ENCODE data around the gene HPSE2.
"Not testable (repeated sequence)": the region's sequence is repeated elsewhere in the genome, so short reads cannot be mapped to it uniquely, and the experiment has no call there.

The HPSE2 gene

DNA sequence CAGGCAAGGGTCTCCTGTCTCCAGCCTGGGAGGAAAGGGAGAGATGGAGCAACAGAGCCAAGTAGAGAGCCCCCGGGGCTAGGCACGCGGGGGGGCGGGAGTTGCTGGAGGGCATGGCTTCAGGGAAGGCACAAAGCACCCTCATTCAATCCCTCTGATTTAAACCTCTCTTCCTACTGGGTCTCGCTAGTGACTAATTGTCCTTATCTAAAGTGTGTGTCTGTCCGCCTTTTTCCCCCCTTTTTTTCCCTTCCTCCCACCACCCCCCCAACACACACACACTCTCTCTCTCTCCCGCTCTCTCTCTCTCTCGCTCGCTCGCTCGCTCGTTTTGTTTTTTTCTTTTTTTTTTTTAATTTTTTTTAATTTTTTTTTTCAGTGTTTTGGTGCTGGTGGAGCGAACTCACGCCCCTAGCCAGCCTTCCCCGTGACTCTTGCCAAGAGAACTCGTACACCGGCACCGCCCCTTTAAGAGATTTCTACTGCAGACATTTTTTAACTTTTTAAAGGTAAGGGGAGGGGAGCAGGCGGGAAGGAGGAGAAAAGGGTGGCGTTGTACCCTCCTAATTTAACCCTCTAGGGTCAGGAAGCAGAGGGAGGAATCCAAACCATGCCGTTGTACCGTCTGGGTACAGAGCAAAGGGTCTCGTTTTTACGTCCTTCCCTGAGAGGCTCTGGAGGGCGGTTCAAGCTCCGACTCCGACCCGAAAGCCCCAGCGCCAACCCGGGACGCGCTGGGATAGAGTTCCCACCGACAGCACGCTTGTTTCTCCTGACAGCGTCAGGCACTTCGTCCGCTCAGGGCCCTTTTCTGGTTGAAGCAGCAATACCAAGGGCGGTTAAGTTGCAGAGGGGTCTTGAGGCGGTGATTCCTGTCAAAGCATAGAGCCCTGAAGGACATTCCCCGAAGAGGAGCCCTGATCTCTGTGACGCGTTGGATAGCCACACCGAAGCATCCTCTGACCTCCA lies at the start of gene HPSE2:
HPSE2 (minus strand) TSS at position 195 of the 969 bp plus-strand sequence.
- peak within 1 kb of the TSS; percentile 43 for H3K4me3 ChIP-seq (ENCODE audit: low read depth, low read length)

DNA sequence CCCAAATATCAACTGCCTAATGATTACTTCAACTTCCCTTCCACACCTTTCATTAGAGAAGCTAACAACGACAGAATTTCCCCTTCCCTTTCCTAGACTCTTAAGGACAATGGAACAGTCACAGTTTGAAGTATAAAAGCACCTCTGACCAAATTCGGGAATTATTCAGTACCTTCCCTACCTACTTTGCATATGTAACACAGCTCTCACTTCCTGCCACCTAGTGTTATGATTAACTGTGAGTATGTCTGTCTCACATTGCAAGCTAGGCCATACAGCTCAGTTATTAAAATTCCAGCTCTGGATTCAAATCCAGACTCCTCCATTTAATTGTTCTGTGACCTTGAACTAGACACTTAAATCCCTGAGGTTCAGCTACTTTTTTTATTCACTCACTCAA lies 44.8 kb upstream of the HPSE2 start:
- H3K4me3 ChIP-seq (ENCODE audit: low read depth, low read length) = no peak overlapping the region

DNA sequence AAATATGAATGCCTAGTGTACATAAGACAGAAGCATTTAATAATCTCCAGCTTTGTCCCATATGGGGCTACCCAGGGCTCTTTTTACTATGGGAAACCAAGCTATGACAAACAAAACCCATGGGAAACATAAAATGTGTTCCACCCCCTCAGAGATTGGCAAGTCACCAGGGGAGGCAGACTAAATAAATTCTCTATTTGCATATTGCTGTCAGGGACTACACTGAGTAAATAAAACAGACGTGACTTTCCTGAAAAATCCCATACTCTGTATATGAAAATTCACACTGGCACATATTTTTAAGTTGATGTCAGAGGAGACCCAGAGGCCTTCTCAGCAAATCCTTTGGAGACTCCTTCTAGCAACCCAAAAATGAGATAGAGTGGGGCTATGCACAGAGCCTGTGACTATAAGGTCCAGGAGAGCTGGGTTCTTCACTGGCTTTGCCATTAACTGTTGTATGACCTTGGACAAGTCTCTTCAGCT lies 44.0 kb upstream of the HPSE2 start:
- no peak overlapping the region for H3K4me3 ChIP-seq (ENCODE audit: low read depth, low read length)

DNA sequence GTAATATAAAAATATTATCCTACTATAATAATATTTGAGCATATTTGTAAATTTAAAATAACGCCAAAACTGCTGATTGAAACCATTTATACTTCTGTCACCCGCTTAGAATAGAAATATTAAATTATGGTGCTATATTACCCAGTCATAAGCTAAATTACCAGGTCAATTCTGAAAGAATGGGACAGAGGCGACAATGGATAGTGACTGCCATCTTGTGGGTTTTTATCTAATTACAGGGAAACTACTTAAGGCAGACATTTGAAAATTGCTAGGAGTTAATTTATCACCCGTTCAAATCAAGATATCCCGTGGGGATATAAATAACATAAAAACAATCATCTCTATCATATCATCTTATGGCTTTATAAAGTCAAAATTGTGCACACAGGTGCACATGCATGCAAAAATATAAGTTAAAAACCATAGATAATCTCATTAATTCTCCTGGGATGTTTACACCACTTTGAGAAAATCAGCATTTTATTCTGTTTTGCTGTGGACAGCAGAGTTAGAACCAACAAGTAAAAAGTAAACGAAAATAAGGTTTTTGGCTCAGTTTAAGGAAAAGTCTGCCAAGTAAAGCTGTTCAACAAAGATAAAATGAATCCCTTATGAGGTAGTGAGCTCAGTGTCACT lies 41.3 kb upstream of the HPSE2 start:
- H3K4me3 ChIP-seq (ENCODE audit: low read depth, low read length) = no peak overlapping the region

DNA sequence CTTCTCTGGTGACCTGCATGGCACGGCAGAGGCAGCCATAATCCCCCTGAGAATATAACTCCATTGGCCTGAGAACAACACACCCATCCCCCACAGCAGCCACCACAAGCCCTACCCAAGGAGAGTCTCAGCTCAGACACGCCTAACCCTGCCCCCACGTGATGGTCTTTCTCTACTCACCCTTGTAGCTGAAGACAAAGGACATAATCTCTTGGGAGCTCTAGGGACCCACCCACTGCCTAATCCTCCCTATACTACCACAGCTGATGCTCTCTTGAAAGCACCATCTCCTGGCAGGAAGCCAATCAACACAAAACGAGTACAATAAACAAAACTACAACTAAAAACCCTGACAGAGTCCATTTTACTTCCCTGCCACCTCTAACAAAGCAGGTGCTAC lies 30.7 kb upstream of the HPSE2 start:
- no peak overlapping the region for H3K4me3 ChIP-seq (ENCODE audit: low read depth, low read length)

DNA sequence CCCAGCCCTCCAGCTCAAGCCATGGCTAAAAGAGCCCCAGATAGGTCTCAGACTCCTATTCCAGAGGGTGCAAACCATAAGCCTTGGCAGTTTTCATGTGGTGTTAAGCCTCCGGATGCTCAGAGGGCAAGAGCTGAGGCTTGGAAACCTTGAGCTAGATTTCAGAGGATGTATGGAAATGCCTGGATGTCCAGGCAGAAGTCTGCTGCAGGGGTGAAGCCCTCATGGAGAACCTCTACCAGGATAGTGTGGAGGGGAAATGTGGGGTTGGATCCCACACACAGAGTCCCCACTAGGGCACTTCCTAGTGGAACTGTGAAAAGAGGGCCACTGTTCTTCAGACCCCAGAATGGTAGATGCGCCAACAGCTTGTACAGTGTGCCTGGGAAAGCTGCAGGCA lies 13.2 kb upstream of the HPSE2 start:
- H3K4me3 ChIP-seq (ENCODE audit: low read depth, low read length) = no peak overlapping the region

DNA sequence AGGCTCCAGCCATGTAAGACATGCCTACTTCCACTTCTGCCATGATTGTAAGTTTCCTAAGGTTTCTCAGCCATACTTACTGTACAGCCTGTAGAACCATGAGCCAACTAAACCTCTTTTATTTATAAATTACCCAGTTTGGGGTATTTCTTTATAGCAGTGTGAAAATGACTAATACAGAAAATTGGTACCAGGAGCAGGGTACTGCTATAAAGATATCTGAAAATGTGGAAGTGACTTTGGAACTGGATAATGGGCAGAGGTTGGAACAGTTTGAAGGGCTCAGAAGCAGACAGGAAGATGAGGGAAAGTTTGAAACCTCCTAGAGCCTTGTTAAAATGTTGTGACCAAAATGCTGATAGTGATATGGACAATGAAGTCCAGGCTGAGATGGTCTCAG lies 12.2 kb upstream of the HPSE2 start:
- not testable (repeated sequence) for H3K4me3 ChIP-seq (ENCODE audit: low read depth, low read length)

DNA sequence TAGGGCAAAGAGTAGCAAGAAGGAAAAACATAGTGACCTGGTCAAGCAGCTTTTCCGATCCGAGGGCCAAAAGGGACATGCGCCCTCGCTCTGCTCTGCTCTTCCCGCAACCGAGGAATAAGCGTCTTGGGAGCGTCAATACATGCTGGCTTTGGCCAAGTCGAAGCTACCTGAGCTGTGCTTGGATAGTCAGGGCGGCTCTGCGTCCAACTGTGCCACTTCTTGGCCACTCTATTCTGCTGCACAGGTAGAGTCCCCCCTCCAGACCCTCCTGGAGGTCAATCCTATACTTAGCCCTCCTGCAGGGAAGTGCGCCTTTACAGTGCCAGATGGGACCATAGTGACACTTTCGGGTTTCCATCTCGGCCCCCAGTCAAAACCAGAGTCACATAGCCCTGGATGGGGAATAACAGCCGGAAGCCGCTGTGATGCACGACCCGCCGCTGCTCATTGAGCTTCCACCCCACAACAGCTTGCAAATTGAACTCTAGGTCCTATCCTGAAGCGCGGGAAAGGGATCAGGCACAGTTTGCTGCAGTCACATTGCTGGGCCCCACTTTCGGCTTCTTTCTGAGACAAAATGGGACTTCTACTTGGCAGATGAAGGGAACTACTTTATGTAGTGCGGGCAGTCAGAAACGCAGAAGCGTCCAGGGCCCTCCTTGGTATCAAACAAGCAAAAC lies 1.1 kb upstream of the HPSE2 start:
- peak overlapping the region; percentile 43 for H3K4me3 ChIP-seq (ENCODE audit: low read depth, low read length)

DNA sequence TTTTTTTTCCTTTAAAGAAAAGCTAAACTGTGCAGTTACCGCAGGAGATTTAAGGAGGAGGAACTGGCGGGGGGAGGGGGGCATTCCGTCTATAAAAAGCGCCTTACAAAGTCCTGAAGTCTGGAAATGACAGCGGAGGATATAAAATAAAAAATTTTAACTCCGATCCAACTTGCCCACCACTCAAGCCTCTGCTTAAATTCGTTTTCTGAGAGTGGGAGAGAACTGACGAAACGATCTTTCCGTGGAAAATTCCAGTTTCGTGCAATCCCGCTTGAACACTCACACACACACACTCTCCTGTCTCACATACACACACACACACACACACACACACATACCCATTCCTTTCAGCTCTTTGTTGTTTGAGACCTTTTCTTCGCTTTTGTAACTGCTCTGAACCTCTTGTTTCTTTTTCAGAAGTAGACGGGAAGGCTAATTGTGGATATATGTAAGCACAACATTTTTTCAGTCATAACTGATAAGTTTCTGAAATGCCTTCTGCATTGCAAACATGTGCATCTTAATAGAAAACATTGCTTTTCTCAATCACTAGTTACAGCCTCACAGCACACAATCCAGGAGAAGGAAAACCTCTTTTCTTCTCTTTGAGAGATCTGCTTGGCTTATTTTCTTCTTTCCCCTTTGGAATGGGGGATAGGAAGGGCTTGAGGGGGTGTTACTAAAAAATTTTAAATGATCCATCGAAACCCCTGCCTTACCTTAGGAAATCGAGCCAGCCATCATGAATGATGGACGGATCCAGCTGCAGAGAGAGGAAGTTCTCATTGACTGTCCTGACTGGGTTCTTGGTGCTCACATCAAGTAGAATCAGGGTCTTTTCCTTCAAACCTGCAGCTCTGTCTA lies 628 bp downstream of the HPSE2 start:
- H3K4me3 ChIP-seq (ENCODE audit: low read depth, low read length) = peak overlapping the region; percentile 24

DNA sequence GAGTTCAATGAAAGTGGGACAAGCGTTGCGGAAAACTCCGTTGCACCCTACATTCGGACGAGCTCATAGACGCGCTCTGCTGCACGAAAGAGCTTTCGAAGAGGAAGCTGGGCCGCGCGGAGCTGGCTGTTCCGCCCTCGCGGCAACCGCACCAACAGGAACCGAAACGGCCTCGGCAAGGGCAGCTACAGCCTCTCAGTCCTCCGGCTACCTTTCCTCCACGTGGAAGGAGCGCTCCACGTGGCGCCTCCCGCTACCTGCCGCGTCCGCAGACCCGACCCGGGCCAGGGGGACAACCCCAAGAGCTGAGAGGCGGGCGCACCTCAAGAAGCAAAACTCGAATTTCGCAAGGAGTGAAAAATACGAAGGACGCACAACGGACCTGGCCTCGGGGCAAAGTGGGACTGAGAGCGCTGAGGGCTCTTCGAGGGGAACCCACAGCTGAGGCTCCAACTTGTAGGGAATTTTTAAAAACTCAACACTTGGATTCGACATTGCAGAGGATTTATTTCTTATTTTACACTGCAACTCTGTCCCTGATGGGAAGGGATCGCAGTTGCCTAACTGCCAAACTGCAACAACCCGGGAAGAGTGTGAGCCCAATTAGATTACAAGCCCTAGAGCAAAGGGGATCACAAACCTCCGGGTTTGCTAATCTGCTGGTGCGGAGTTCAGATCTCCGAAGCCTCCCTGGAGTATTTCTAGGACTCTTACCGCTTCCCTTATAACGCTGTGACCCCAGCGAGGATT lies 1.4 kb downstream of the HPSE2 start:
- H3K4me3 ChIP-seq (ENCODE audit: low read depth, low read length) = peak overlapping the region; percentile 13

DNA sequence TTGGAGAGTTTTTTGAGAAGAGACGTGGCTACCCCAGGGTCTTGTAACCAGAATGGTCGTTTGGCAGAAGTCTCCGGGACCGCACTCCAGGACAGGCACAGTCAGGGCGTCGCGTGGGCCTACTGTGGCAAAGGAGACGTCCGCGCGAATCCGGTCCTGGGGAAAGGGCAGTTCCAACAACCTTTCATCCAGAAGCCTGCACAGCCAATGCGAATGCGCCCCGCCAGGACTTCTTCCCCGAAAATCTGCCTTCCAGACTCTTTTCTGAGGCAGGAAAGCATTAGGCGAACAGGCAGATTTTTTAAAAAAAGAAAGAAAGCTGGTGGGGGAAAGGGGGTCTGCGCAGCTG lies 2.0 kb downstream of the HPSE2 start:
- H3K4me3 ChIP-seq (ENCODE audit: low read depth, low read length) = peak overlapping the region; percentile 13

DNA sequence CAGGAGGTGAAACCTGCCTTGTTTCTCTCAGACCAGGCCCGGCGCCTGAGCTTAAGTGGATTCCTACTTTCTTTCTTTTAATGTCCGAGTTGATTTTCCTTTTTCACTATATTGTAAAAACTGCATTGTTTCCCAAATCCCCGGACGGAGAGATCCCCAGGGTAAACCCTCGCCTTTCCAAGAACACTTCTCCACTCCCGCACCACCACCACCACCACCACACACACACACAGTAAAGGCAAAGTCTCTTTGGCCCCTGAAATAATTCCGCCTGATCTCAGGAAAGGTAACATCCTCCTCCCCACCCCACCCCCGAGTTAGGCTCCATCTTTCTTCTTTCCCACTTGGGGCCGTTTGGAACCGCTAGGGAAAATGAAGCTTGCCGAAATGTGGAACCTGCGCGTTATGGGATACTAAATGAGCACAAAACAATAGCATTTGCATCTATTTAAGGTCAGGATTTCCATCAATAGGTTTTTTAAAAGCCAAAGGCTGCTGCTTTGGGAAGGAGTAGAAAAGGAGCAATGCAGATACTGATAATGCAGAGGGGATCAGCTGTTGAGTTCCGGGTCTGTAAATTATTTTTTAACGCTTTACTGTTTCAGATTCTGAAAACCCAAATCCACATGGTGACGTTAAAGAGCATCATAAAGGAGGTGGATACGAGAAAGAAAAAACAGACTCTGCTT lies 2.5 kb downstream of the HPSE2 start:
- H3K4me3 ChIP-seq (ENCODE audit: low read depth, low read length) = peak overlapping the region; percentile 30

DNA sequence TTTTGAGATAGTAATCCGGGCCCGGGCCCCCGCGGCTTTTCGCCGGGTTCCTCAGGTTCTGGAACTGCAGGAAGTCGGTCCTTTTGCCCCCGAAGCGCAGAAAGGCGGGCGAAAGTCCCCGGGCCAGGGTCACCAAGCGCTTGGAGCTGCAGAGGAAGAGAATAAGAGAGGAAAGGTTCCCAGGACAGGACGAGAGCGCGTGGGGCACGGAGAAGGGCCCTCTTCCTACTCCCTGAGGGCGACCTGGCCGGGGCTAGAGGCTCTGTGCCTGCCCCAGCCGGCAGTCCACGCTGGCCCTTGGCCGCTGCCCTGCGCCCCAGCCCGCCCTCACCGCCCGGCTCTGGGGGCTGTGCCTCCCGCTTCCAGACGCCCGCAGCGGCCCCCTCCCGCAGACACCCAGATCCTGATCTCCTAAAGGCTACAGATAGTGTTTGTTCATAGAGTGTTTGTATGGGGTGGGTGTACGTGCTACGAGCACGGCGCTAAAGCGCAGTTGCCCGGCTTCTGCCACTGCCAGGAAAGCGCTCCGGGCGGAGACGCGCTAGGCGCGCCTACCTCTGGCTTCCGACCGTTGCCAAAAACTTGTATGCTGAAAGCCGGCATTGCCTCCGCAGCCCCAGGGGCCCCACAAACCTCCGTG lies 3.2 kb downstream of the HPSE2 start:
- H3K4me3 ChIP-seq (ENCODE audit: low read depth, low read length) = peak overlapping the region; percentile 30

DNA sequence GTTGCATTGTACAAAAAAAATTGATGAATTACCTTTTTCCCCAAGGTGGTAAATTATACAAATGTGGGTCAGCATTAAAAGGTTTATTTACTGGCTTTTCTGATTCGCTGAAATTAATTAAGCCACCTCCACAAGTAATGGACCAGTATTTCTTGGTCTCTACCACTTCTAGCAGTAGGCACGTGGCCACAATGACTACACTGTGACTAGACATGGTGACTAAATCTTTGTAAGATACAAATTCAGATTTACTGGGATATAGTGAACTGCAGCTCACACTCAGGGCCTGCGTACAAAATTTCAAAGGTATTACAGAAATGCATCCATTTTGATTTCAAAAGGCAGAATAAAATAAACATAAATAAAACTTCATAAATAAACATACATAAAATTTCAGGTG lies 10.9 kb downstream of the HPSE2 start:
- H3K4me3 ChIP-seq (ENCODE audit: low read depth, low read length) = no peak overlapping the region

DNA sequence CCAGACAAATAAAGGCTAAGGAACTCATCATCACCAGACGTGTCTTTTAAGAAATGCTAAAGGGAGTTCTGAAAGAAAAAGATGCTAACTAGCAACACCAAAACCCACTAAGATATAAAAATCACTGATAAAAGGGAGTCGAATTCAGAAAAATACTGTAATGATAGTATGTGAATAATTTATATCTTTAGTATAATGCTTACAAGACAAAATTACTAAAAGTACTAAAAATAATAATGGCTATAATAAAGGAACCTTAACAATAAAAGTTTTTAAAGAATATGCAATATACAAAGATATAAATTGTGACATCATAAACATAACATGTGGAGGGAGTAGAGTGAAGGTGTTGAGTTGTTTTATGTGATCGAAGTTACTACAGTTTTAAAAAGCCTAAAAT lies 28.3 kb downstream of the HPSE2 start:
- no peak overlapping the region for H3K4me3 ChIP-seq (ENCODE audit: low read depth, low read length)

DNA sequence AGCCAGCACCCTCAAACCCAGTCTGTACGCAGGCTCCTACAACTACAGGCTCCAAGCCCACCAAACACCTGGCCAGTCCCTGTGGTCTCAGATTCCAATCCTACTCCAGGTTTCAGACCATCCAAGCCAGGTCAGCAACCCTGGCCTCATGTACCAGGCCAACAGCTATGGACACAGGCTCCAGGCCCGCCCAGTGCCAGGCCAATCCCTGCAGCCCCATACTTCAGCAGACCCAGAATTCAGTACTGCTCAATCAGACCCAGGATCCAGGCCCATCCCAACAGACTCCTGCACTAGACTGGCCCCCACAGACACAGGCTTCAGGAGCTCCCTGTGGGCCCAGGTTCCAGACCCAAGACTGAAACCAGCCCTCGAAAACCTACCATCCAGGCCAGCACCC lies 32.3 kb downstream of the HPSE2 start:
- no peak overlapping the region for H3K4me3 ChIP-seq (ENCODE audit: low read depth, low read length)

DNA sequence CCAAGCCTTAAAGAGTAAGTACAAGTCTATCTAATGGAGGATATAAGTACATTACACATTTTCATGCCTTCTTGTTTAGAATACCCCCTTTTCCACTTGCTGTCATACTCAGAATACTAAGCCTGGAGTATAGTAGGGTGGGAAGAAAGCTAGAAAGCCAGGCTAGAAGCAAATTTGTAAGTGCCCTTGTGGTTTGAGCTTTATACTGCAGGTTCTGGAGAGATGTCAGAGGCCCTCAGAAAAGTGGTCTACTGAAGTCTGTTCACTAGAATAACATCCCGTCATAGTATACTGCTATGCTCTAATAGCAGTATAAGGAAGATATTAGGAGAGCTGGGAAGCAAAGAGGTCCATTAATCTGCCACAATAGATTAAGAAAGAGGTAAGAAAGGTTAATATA lies 62.7 kb downstream of the HPSE2 start:
- H3K4me3 ChIP-seq (ENCODE audit: low read depth, low read length) = no peak overlapping the region

DNA sequence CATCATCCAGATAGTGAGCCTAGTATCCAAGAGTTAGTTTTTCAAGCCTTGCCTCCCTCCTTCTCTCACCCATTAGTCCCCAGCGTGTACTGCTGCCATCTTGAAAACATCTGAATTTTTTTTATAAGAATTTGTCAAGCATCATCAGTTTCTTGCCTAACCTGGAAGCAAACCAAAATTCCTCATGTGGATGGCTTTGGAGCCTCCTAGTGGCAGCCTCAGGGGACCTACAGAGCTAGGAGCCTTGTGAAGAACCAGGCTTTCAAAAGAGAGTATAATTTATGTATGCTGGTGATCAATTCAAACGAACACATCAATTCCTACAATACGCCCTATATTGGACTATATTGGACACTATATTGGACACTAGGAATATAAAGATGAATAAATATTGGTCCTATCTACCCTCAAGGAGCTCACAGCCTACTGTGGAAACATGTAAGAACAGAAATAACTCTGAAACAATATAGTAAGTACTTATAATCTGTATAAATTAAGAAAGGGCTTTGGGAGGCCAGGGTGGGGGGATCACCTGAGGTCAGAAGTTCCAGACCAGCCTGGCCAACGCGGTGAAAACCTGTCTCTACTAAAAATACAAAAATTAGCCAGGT lies 63.4 kb downstream of the HPSE2 start:
- no peak overlapping the region for H3K4me3 ChIP-seq (ENCODE audit: low read depth, low read length)
